GM18505 (cell line): ENCODE results near the gene MEPCE.
"Not testable (repeated sequence)": the region's sequence is repeated elsewhere in the genome, so short reads cannot be mapped to it uniquely, and the experiment has no call there.

Experiments
- ATAC-seq: cut with Tn5 transposase; IDR thresholded peaks from one replicate; pipeline ENCODE4 v1.9.1; 2021; ENCODE audit not compliant: unreplicated experiment
- POLR2A ChIP-seq: IDR thresholded peaks from 4 replicates; pipeline ENCODE4 v1.6.1; 2011; ENCODE audit warnings: borderline replicate concordance; ENCODE audit not compliant: insufficient read depth, insufficient read length; ENCODE audit errors: extremely low read depth

Gene MEPCE

GRCh38 chr7:100429637-100430492 is at the start of gene MEPCE:
TSS of gene MEPCE (plus strand) at chr7:100429831. CDS start at chr7:100430019, 188 bp downstream.
- TF ChIP-seq POLR2A = peak; percentile 26
- peak; percentile 40 for ATAC-seq

GRCh38 chr7:100380196-100380595 is 49.4 kb upstream of the MEPCE start:
- no peak for TF ChIP-seq POLR2A
- no peak for ATAC-seq

- ATAC-seq = not testable (repeated sequence)
Observed at GRCh38 chr7:100381531-100382233, 47.9 kb upstream of the MEPCE start.

- not testable (repeated sequence) for ATAC-seq
Observed at GRCh38 chr7:100382234-100382853, 47.3 kb upstream of the MEPCE start.

GRCh38 chr7:100384628-100385294 is 44.9 kb upstream of the MEPCE start:
- no peak for ATAC-seq
- TF ChIP-seq POLR2A = no peak

GRCh38 chr7:100386940-100387339 is 42.7 kb upstream of the MEPCE start:
- no peak for TF ChIP-seq POLR2A
- ATAC-seq = no peak

- no peak for ATAC-seq
- no peak for TF ChIP-seq POLR2A
Observed at GRCh38 chr7:100387695-100388094, 41.9 kb upstream of the MEPCE start.

GRCh38 chr7:100389437-100390088 is 40.1 kb upstream of the MEPCE start:
- no peak for ATAC-seq
- TF ChIP-seq POLR2A = no peak

- TF ChIP-seq POLR2A = no peak
- no peak for ATAC-seq
Observed at GRCh38 chr7:100390286-100391009, 39.2 kb upstream of the MEPCE start.

- no peak for ATAC-seq
- TF ChIP-seq POLR2A = no peak
Observed at GRCh38 chr7:100393233-100393905, 36.3 kb upstream of the MEPCE start.

GRCh38 chr7:100394077-100394476 is 35.6 kb upstream of the MEPCE start:
- ATAC-seq = no peak
- no peak for TF ChIP-seq POLR2A

GRCh38 chr7:100396421-100396982 is 33.1 kb upstream of the MEPCE start:
- peak; percentile 73 for ATAC-seq
- no peak for TF ChIP-seq POLR2A
